ENCODE data around the gene PPT2. TPM values are rescaled to one million over a fixed set of nuclear protein-coding genes. Genes with fewer than 3 reads are reported as not detected.
"Not testable (repeated sequence)": the region's sequence is repeated elsewhere in the genome, so short reads cannot be mapped to it uniquely, and the experiment has no call there.

Gene PPT2
- total and polyA plus RNA-seq, 4 donors = 4.3 to 37.6 (median 27.9) TPM

GRCh38 chr6:32181148-32181702 lies 27.3 kb downstream of the PPT2 start:
- Histone ChIP-seq H3K4me1 (ENCODE audit: control insufficient read depth in 1 of 2, insufficient read depth in 2 of 2, low read length in 2 of 2) (peaks cover 0 to 2% of the 10 kb centered on the region in 2 donors), H3K4me3 (ENCODE audit: low read length in 2 of 2) (no peak overlapping the region), H3K9me3 (ENCODE audit: control insufficient read depth, low read length) (no peaks in the 10 kb centered on the region), H3K36me3 (ENCODE audit: control insufficient read depth in 1 of 2, insufficient read depth in 2 of 2, low read length in 1 of 2) (no peaks in the 10 kb centered on the region), H3K27ac (ENCODE audit: low read depth in 1 of 2, low read length in 2 of 2) (no peak overlapping the region), H3K27me3 (ENCODE audit: control insufficient read depth in 1 of 2, insufficient read depth in 2 of 2, low read length in 1 of 2) (no peaks in the 10 kb centered on the region)
- intact Hi-C loops (cut with DNase I) = no loop called here
- WGBS, 2 donors = 83 to 88% methylated on average over 14 to 15 of the region's 15 CpGs
- DNase-seq = peak in 1 of 2 donors; percentile 60
- ATAC-seq (ENCODE audit: low FRiP score) = no peak

DNA sequence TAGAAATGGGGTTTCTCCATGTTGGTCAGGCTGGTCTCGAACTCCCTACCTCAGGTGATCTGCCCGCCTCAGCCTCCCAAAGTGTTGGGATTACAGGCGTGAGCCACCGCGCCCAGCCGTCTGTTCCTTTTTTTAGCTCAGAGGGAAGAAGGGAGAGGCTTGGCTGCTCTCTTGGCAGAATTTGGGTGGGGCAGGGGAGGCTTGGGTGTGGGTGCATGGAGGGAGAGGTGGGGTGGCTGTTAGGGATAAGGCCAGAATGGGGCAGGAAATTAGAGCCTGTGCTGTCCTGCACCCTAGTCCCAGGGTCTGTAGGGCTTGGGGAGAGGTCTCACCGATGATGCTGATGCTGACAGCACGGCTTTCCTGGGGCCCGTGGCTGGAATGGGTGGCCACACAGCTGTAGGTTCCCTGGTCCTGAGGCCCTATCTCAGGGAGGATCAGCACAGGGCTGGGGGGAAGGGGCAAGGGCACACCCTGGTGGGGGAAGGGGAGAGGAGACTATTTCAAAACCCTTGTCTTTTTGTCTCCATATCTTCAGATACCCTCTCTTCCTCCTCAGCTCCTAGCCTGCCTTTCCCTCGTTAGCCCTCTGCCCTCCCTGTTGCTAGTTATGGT lies 28.1 kb downstream of the PPT2 start:
- intact Hi-C loops (cut with DNase I) = no loop called here
- no peak overlapping the region for H3K27ac ChIP-seq (ENCODE audit: low read depth in 1 of 2, low read length in 2 of 2)

GRCh38 chr6:32182555-32182981 lies 28.6 kb downstream of the PPT2 start:
- Histone ChIP-seq H3K36me3 (ENCODE audit: control insufficient read depth in 1 of 2, insufficient read depth in 2 of 2, low read length in 1 of 2) (no peaks in the 10 kb centered on the region), H3K9me3 (ENCODE audit: control insufficient read depth, low read length) (no peaks in the 10 kb centered on the region), H3K27me3 (ENCODE audit: control insufficient read depth in 1 of 2, insufficient read depth in 2 of 2, low read length in 1 of 2) (no peaks in the 10 kb centered on the region), H3K27ac (ENCODE audit: low read depth in 1 of 2, low read length in 2 of 2) (no peak overlapping the region), H3K4me3 (ENCODE audit: low read length in 2 of 2) (no peak overlapping the region), H3K4me1 (ENCODE audit: control insufficient read depth in 1 of 2, insufficient read depth in 2 of 2, low read length in 2 of 2) (no peaks in the 10 kb centered on the region)
- ATAC-seq (ENCODE audit: low FRiP score) (no peak), DNase-seq (peak in 1 of 2 donors; percentile 68)
- intact Hi-C loops (cut with DNase I) = no loop called here
- 77 to 78% methylated on average over 10 of the region's 10 CpGs for WGBS, 2 donors

More for the DNA sequence above, 28.1 kb downstream of the PPT2 start:
- Histone ChIP-seq H3K4me1 (ENCODE audit: control insufficient read depth in 1 of 2, insufficient read depth in 2 of 2, low read length in 2 of 2) (no peaks in the 10 kb centered on the region), H3K4me3 (ENCODE audit: low read length in 2 of 2) (no peak overlapping the region), H3K27me3 (ENCODE audit: control insufficient read depth in 1 of 2, insufficient read depth in 2 of 2, low read length in 1 of 2) (no peaks in the 10 kb centered on the region), H3K9me3 (ENCODE audit: control insufficient read depth, low read length) (no peaks in the 10 kb centered on the region), H3K36me3 (ENCODE audit: control insufficient read depth in 1 of 2, insufficient read depth in 2 of 2, low read length in 1 of 2) (no peaks in the 10 kb centered on the region)
- 80 to 82% methylated on average over 10 of the region's 10 CpGs for WGBS, 2 donors
- DNase-seq = peak in 1 of 2 donors; percentile 53
- no peak for ATAC-seq (ENCODE audit: low FRiP score)

GRCh38 chr6:32183030-32183429 lies 29.1 kb downstream of the PPT2 start:
- Histone ChIP-seq H3K27ac (ENCODE audit: low read depth in 1 of 2, low read length in 2 of 2) (no peak overlapping the region), H3K9me3 (ENCODE audit: control insufficient read depth, low read length) (no peaks in the 10 kb centered on the region), H3K4me1 (ENCODE audit: control insufficient read depth in 1 of 2, insufficient read depth in 2 of 2, low read length in 2 of 2) (no peaks in the 10 kb centered on the region), H3K27me3 (ENCODE audit: control insufficient read depth in 1 of 2, insufficient read depth in 2 of 2, low read length in 1 of 2) (no peaks in the 10 kb centered on the region), H3K4me3 (ENCODE audit: low read length in 2 of 2) (no peak overlapping the region), H3K36me3 (ENCODE audit: control insufficient read depth in 1 of 2, insufficient read depth in 2 of 2, low read length in 1 of 2) (no peaks in the 10 kb centered on the region)
- intact Hi-C loops (cut with DNase I) = no loop called here
- 79 to 83% methylated on average over 3 of the region's 3 CpGs for WGBS, 2 donors
- peak in 1 of 2 donors; percentile 15 for DNase-seq
- no peak for ATAC-seq (ENCODE audit: low FRiP score)

DNA sequence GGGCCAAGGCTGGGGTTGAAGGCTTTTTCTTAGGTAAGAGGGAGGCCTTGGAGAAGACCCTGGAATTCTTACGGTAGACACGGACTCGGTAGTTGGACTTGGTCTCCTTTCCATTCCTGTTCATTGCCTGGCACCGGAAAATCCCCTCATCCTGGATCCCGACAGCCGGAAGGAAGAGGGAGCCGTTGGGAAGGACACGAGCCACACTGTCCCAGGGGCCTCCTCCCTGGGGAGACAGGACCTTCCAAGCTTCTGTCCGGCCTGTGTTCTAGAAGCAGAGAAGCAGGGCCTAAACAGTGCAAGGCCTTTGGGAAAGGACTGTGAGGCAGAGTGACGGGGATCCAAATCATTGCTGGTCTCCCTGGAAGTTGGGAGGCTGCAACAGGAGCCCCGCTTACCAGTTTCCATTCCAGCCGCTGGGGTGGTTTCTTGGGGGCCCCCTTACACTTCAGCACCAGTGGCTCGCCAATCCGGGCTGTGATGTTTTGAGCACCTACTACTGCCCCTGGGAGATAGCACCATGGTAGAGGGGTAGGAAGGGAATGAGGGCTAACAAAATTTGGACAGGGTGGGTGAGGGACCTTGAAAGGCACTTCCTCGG lies 29.6 kb downstream of the PPT2 start:
- H3K27ac ChIP-seq (ENCODE audit: low read depth in 1 of 2, low read length in 2 of 2) = no peak overlapping the region
- 73 to 79% methylated on average over 15 of the region's 15 CpGs for WGBS, 2 donors
- H3K9me3 ChIP-seq (ENCODE audit: control insufficient read depth, low read length) = no peaks in the 10 kb centered on the region
- no peaks in the 10 kb centered on the region for H3K27me3 ChIP-seq (ENCODE audit: control insufficient read depth in 1 of 2, insufficient read depth in 2 of 2, low read length in 1 of 2)
- no peaks in the 10 kb centered on the region for H3K4me1 ChIP-seq (ENCODE audit: control insufficient read depth in 1 of 2, insufficient read depth in 2 of 2, low read length in 2 of 2)
- intact Hi-C loops (cut with DNase I) = no loop called here
- no peak overlapping the region for H3K4me3 ChIP-seq (ENCODE audit: low read length in 2 of 2)
- H3K36me3 ChIP-seq (ENCODE audit: control insufficient read depth in 1 of 2, insufficient read depth in 2 of 2, low read length in 1 of 2) = no peaks in the 10 kb centered on the region
- DNase-seq (peak in 1 of 2 donors; percentile 32), ATAC-seq (ENCODE audit: low FRiP score) (no peak)

DNA sequence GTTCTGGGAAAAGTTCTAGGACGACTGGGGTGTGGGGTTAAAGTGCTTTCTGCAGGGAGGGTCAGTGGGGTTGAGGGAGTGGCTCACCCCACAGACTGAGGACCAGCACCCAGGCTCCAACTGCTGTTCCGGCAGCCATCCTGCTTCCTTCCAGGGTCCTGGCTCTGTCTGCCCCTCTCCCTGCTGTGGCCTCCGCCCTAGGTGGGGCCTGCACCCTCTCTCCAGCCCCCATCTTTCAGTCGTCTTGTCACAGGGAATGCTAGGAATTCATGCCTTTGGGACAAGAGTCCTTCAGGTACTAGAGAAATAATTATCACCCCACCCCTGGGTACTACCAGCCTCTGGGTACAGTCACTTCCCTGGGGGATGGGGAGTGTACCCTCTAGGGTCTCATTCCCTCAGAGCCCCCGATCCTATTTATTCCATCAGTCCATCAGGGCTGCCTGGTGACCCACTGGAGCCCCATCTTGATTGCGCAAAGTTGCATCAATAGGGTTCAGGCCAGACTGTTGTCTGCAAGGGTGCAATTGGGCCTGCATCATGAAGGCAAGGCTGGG lies 30.2 kb downstream of the PPT2 start, which contains the start of gene AGER:
Gene AGER (minus strand): TSS at position 170 of the 557 bp plus-strand sequence. CDS start 31 bp downstream, at position 139.
- Histone ChIP-seq H3K36me3 (ENCODE audit: control insufficient read depth in 1 of 2, insufficient read depth in 2 of 2, low read length in 1 of 2) (no peaks in the 10 kb centered on the region), H3K9me3 (ENCODE audit: control insufficient read depth, low read length) (no peaks in the 10 kb centered on the region), H3K4me1 (ENCODE audit: control insufficient read depth in 1 of 2, insufficient read depth in 2 of 2, low read length in 2 of 2) (no peaks in the 10 kb centered on the region), H3K27ac (ENCODE audit: low read depth in 1 of 2, low read length in 2 of 2) (no peak within 1 kb of the TSS), H3K4me3 (ENCODE audit: low read length in 2 of 2) (no peak within 1 kb of the TSS), H3K27me3 (ENCODE audit: control insufficient read depth in 1 of 2, insufficient read depth in 2 of 2, low read length in 1 of 2) (no peaks in the 10 kb centered on the region)
- intact Hi-C loops (cut with DNase I) = no loop called here
- no peak for ATAC-seq (ENCODE audit: low FRiP score)
- DNase-seq = peak in 1 of 2 donors; percentile 71
- 61 to 68% methylated on average over 6 of the region's 6 CpGs for WGBS, 2 donors

- peak; percentile 73 for ATAC-seq (ENCODE audit: low FRiP score)
- intact Hi-C loops (cut with DNase I) = not testable (repeated sequence)
These were observed 31.8 kb downstream of the PPT2 start for GRCh38 chr6:32185681-32186131.

GRCh38 chr6:32186151-32186840 lies 32.4 kb downstream of the PPT2 start:
- H3K4me1 ChIP-seq (ENCODE audit: control insufficient read depth in 1 of 2, insufficient read depth in 2 of 2, low read length in 2 of 2); ATAC-seq (ENCODE audit: low FRiP score); H3K9me3 ChIP-seq (ENCODE audit: control insufficient read depth, low read length); H3K4me3 ChIP-seq (ENCODE audit: low read length in 2 of 2); H3K27ac ChIP-seq (ENCODE audit: low read depth in 1 of 2, low read length in 2 of 2); intact Hi-C loops (cut with DNase I); H3K27me3 ChIP-seq (ENCODE audit: control insufficient read depth in 1 of 2, insufficient read depth in 2 of 2, low read length in 1 of 2); H3K36me3 ChIP-seq (ENCODE audit: control insufficient read depth in 1 of 2, insufficient read depth in 2 of 2, low read length in 1 of 2): not testable (repeated sequence)
- DNase-seq = peak in 1 of 2 donors; percentile 69
- WGBS, 2 donors = 65 to 67% methylated on average over 10 of the region's 10 CpGs

More at GRCh38 chr6:32185681-32186131, 31.8 kb downstream of the PPT2 start:
- H3K27me3 ChIP-seq (ENCODE audit: control insufficient read depth in 1 of 2, insufficient read depth in 2 of 2, low read length in 1 of 2); H3K4me1 ChIP-seq (ENCODE audit: control insufficient read depth in 1 of 2, insufficient read depth in 2 of 2, low read length in 2 of 2); H3K36me3 ChIP-seq (ENCODE audit: control insufficient read depth in 1 of 2, insufficient read depth in 2 of 2, low read length in 1 of 2); H3K4me3 ChIP-seq (ENCODE audit: low read length in 2 of 2); H3K27ac ChIP-seq (ENCODE audit: low read depth in 1 of 2, low read length in 2 of 2); H3K9me3 ChIP-seq (ENCODE audit: control insufficient read depth, low read length): not testable (repeated sequence)
- 8% methylated on average over 11 of the region's 11 CpGs for WGBS, 2 donors
- peak; percentile 85 to 93 for DNase-seq

Data from aorta (tissue), 5 donors.